HG03097 (cell line): ENCODE results near the gene LENG1.

ENCODE experiments used
- ATAC-seq: cut with Tn5 transposase; IDR thresholded peaks from one replicate; pipeline ENCODE4 v1.9.1; 2021; ENCODE audit not compliant: unreplicated experiment, low FRiP score

Gene LENG1

GRCh38 chr19:54165222-54165621 lies 5.7 kb upstream of the LENG1 start:
- ATAC-seq = no peak

GRCh38 chr19:54164369-54165068 lies 5.0 kb upstream of the LENG1 start:
- ATAC-seq = no peak

- no peak for ATAC-seq
Measured at GRCh38 chr19:54162884-54163283, 3.4 kb upstream of the LENG1 start.

- no peak for ATAC-seq
Measured at GRCh38 chr19:54162241-54162805, 2.8 kb upstream of the LENG1 start.

- no peak for ATAC-seq
Measured at GRCh38 chr19:54160854-54161253, 1.3 kb upstream of the LENG1 start.

- no peak for ATAC-seq
Measured at GRCh38 chr19:54160182-54160811, 776 bp upstream of the LENG1 start.

- ATAC-seq = no peak
Measured at GRCh38 chr19:54158812-54159351, 639 bp downstream of the LENG1 start.

GRCh38 chr19:54156953-54157352 lies 2.6 kb downstream of the LENG1 start:
- no peak for ATAC-seq

- no peak for ATAC-seq
Measured at GRCh38 chr19:54156490-54156889, 3.0 kb downstream of the LENG1 start.

GRCh38 chr19:54155694-54156093 lies 3.8 kb downstream of the LENG1 start:
- ATAC-seq = no peak

- ATAC-seq = no peak
Measured at GRCh38 chr19:54154603-54155345, 4.7 kb downstream of the LENG1 start.

- no peak for ATAC-seq
Measured at GRCh38 chr19:54153731-54154326, 5.7 kb downstream of the LENG1 start.

- ATAC-seq = no peak
Measured at GRCh38 chr19:54152878-54153524, 6.5 kb downstream of the LENG1 start.

GRCh38 chr19:54152267-54152666 lies 7.3 kb downstream of the LENG1 start:
- no peak for ATAC-seq

GRCh38 chr19:54151362-54152035 lies 8.0 kb downstream of the LENG1 start:
- no peak for ATAC-seq

GRCh38 chr19:54149021-54149812 lies 10.3 kb downstream of the LENG1 start:
- no peak for ATAC-seq

- no peak for ATAC-seq
Measured at GRCh38 chr19:54148158-54148557, 11.4 kb downstream of the LENG1 start.

GRCh38 chr19:54147676-54148075 lies 11.8 kb downstream of the LENG1 start:
- no peak for ATAC-seq
